ENCODE results near the gene ZDHHC20. TPM values are rescaled to one million over a fixed set of nuclear protein-coding genes. Genes with fewer than 3 reads are reported as not detected.

Gene ZDHHC20
- total RNA-seq, 2 experiments from 2014 or later: 65.7 to 68.0 TPM

- peaks cover 5% of the 10 kb centered on the region for H3K4me1 Mint-ChIP-seq
- CTCF ChIA-PET: interaction anchor here (1.3 kb wide), 1 partner anchor 14 kb away, joined by 3 read pairs; no protein-coding TSS in a partner anchor
- DNase-seq (no peak), ATAC-seq (no peak)
- no peak overlapping the region for H3K27ac Mint-ChIP-seq
- peaks cover 2% of the 10 kb centered on the region for H3K27me3 Mint-ChIP-seq
- no peaks in the 10 kb centered on the region for H3K36me3 Mint-ChIP-seq
- no peaks in the 10 kb centered on the region for H3K9me3 Mint-ChIP-seq (ENCODE audit: low read depth)
- no peak overlapping the region for H3K4me3 Mint-ChIP-seq
Observed at GRCh38 chr13:21463424-21463823, 4.3 kb upstream of the ZDHHC20 start.

- CTCF ChIA-PET: interaction anchor here (1.8 to 5.8 kb wide), 2 partner anchors 16 to 163 kb away, joined by 6 to 28 read pairs; no protein-coding TSS in a partner anchor
- H3K4me1 Mint-ChIP-seq: peaks cover 21% of the 10 kb centered on the region
- H3K36me3 Mint-ChIP-seq: peaks cover 4% of the 10 kb centered on the region
- ATAC-seq: no peak
- H3K4me3 Mint-ChIP-seq: no peak overlapping the region
- no peak for DNase-seq
- no peaks in the 10 kb centered on the region for H3K27me3 Mint-ChIP-seq
- no peaks in the 10 kb centered on the region for H3K9me3 Mint-ChIP-seq (ENCODE audit: low read depth)
- no peak overlapping the region for H3K27ac Mint-ChIP-seq
Observed at GRCh38 chr13:21461131-21461530, 2.0 kb upstream of the ZDHHC20 start.

GRCh38 chr13:21458451-21458812, 671 bp downstream of the ZDHHC20 start:
- Mint-ChIP-seq H3K27me3 (no peaks in the 10 kb centered on the region), H3K9me3 (ENCODE audit: low read depth) (peaks cover 7% of the 10 kb centered on the region), H3K4me3 (peak overlapping the region; percentile 89), H3K4me1 (peaks cover 35% of the 10 kb centered on the region), H3K36me3 (peaks cover 14% of the 10 kb centered on the region), H3K27ac (peak overlapping the region; percentile 90)
- CTCF ChIA-PET: interaction anchor here (1.2 to 5.8 kb wide), 6 partner anchors 18 to 348 kb away, joined by 3 to 28 read pairs (median 6); partner anchors contain the start of genes MRPL57 and SKA3
- ATAC-seq (peak; percentile 37), DNase-seq (peak; percentile 78)

DNA sequence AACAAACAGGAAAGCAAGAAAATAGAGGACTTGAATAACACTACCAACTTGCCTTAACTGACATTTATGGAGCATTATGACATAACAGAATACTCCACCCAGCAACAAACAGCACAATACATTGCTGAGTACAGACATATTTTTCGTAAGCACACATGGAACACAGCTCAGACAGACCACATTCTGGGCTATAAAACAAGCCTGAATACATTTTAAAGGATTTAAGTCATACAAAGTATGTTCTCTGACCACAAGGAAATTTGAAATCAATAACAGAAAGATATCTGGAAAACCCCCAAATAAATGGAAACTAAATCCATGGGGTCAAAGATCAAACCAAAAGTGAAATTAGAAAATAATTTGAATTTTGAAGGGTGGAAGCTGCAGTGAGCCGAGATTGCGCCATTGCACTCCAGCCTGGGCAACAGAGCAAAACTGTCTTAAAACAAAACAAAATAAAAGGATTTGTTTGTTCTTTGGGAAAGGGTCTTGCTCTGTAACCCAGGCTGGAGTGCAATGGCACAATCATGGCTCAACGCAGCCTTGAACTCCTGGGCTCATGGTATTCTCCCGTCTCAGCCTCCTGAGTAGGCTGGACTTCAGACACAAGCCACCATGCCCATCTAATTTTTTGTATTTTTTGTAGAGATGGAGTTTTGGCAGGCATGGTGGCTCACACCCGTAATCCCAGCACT, 5.6 kb downstream of the ZDHHC20 start:
- CTCF ChIA-PET: no interaction called here
- ATAC-seq (no peak), DNase-seq (no peak)
- H3K36me3 Mint-ChIP-seq: peaks cover 40% of the 10 kb centered on the region
- H3K4me1 Mint-ChIP-seq: peaks cover 35% of the 10 kb centered on the region
- peaks cover 11% of the 10 kb centered on the region for H3K9me3 Mint-ChIP-seq (ENCODE audit: low read depth)
- no peaks in the 10 kb centered on the region for H3K27me3 Mint-ChIP-seq
- H3K27ac Mint-ChIP-seq: no peak overlapping the region
- no peak overlapping the region for H3K4me3 Mint-ChIP-seq

DNA sequence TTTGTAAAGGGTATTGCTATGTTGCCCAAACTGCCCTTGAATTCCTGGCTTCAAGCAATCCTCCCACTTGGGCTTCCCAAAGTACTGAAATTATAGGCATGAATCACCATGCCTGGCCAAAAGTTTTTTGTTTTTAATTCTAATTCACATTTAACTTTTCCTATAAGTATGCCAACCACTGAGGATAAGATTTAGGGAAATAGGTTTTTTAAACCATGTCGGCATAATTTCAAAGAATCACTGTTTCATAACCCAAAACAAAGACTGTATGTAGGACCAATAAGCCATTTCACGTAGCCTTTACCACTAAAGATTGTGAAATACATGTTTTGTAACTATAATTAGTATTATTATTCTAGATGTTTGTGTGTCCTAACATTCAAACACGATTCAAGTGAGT, 8.2 kb downstream of the ZDHHC20 start:
- Mint-ChIP-seq H3K9me3 (ENCODE audit: low read depth) (peaks cover 11% of the 10 kb centered on the region), H3K27me3 (no peaks in the 10 kb centered on the region), H3K36me3 (peaks cover 46% of the 10 kb centered on the region), H3K4me3 (no peak overlapping the region), H3K4me1 (peaks cover 19% of the 10 kb centered on the region), H3K27ac (no peak overlapping the region)
- CTCF ChIA-PET: no interaction called here
- ATAC-seq: no peak
- no peak for DNase-seq

DNA sequence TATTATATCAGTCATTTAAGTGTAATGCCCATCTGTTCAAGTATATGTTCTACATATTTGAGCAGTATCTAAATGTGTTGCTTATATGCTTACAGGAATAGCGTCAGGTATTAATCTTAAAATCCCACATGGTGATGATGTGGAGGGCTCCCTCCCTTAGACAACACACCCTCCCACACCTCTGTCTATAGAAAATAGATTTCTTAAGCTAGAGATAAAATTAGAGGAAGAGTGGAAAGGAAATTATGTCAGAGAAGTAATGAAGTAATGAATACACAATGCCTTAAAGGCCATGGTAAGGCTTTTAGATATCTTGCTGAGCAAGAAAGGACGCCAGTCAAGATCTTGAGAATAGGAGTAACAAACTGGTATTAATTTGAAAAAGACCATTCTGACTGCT, 12.4 kb downstream of the ZDHHC20 start:
- H3K4me1 Mint-ChIP-seq: peaks cover 2% of the 10 kb centered on the region
- no peak overlapping the region for H3K4me3 Mint-ChIP-seq
- DNase-seq: no peak
- H3K27ac Mint-ChIP-seq: no peak overlapping the region
- peaks cover 2% of the 10 kb centered on the region for H3K9me3 Mint-ChIP-seq (ENCODE audit: low read depth)
- no peaks in the 10 kb centered on the region for H3K27me3 Mint-ChIP-seq
- CTCF ChIA-PET: no interaction called here
- H3K36me3 Mint-ChIP-seq: peaks cover 40% of the 10 kb centered on the region
- ATAC-seq: no peak

DNA sequence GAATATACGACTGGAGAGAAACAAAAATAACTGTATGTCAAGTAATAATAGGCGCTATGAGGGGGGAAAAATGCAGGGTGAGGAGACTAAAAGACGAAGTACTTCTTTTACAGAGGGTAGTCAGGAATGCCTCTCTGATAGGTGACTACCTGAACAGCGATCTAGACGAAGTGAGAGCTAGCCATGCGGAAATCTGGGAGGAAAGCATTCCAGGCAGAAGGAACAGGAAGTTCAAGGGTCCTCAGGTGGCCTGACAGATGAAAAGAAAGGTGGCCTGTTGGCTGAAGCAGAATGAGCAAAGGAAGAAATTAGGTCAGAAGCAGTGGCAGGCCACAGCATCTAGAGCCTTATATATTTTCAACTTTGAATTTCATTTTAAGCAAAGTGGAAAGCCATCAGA, 13.3 kb downstream of the ZDHHC20 start:
- Mint-ChIP-seq H3K4me1 (peaks cover 2% of the 10 kb centered on the region), H3K4me3 (no peak overlapping the region), H3K27ac (no peak overlapping the region), H3K9me3 (ENCODE audit: low read depth) (peaks cover 2% of the 10 kb centered on the region), H3K36me3 (peaks cover 39% of the 10 kb centered on the region), H3K27me3 (no peaks in the 10 kb centered on the region)
- CTCF ChIA-PET: interaction anchor here (1.2 kb wide), 1 partner anchor 32 kb away, joined by 3 read pairs; no protein-coding TSS in a partner anchor
- DNase-seq: no peak
- ATAC-seq: no peak

DNA sequence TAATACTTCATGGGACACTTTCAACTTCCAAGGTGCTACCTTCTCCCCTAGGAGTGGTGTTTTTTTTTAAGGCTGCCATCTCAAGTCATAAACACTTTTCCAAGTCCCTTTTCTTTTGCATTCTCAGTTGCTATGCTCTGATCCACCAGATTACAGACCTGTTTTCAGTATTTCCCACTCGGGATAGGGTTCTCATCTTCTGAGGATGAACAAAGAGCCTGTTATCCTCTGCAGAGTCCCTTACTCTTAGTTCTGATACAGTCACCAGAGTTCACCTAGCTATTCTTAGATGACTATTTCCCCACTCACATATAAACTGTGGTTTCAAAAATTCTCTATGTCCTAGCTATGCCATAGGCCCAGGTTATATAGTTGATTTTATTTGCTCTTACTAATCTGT, 15.9 kb downstream of the ZDHHC20 start:
- Mint-ChIP-seq H3K4me3 (no peak overlapping the region), H3K9me3 (ENCODE audit: low read depth) (peaks cover 5% of the 10 kb centered on the region), H3K27me3 (no peaks in the 10 kb centered on the region), H3K36me3 (peaks cover 42% of the 10 kb centered on the region), H3K27ac (no peak overlapping the region), H3K4me1 (peaks cover 4% of the 10 kb centered on the region)
- ATAC-seq: no peak
- DNase-seq: no peak
- CTCF ChIA-PET: interaction anchor here (0.8 kb wide), 1 partner anchor 34 kb away, joined by 3 read pairs; no protein-coding TSS in a partner anchor

GRCh38 chr13:21436582-21436981, 22.5 kb downstream of the ZDHHC20 start:
- peaks cover 32% of the 10 kb centered on the region for H3K4me1 Mint-ChIP-seq
- H3K36me3 Mint-ChIP-seq: peaks cover 44% of the 10 kb centered on the region
- H3K9me3 Mint-ChIP-seq (ENCODE audit: low read depth): peaks cover 20% of the 10 kb centered on the region
- DNase-seq: no peak
- CTCF ChIA-PET: no interaction called here
- H3K27me3 Mint-ChIP-seq: no peaks in the 10 kb centered on the region
- H3K27ac Mint-ChIP-seq: peak overlapping the region; percentile 25
- no peak overlapping the region for H3K4me3 Mint-ChIP-seq
- no peak for ATAC-seq

- H3K27ac Mint-ChIP-seq: peak overlapping the region; percentile 79
- CTCF ChIA-PET: interaction anchor here (1.6 kb wide), 1 partner anchor 23 kb away, joined by 3 read pairs; the partner anchor contains the start of gene ZDHHC20
Observed at GRCh38 chr13:21435687-21436151, 23.4 kb downstream of the ZDHHC20 start.

GRCh38 chr13:21435231-21435630, 23.9 kb downstream of the ZDHHC20 start:
- Mint-ChIP-seq H3K27ac (peak overlapping the region; percentile 79), H3K4me3 (peak overlapping the region; percentile 24), H3K36me3 (peaks cover 56% of the 10 kb centered on the region), H3K27me3 (no peaks in the 10 kb centered on the region), H3K4me1 (peaks cover 33% of the 10 kb centered on the region), H3K9me3 (ENCODE audit: low read depth) (peaks cover 20% of the 10 kb centered on the region)
- CTCF ChIA-PET: interaction anchor here (1.6 kb wide), 1 partner anchor 24 kb away, joined by 3 read pairs; the partner anchor contains the start of gene ZDHHC20
- ATAC-seq (no peak), DNase-seq (no peak)

More at GRCh38 chr13:21435687-21436151, 23.4 kb downstream of the ZDHHC20 start:
- peak overlapping the region; percentile 24 for H3K4me3 Mint-ChIP-seq
- H3K9me3 Mint-ChIP-seq (ENCODE audit: low read depth): peaks cover 20% of the 10 kb centered on the region
- DNase-seq (peak; percentile 82), ATAC-seq (peak; percentile 97)
- H3K36me3 Mint-ChIP-seq: peaks cover 52% of the 10 kb centered on the region
- peaks cover 33% of the 10 kb centered on the region for H3K4me1 Mint-ChIP-seq
- H3K27me3 Mint-ChIP-seq: no peaks in the 10 kb centered on the region

GRCh38 chr13:21434588-21434987, 24.5 kb downstream of the ZDHHC20 start:
- H3K36me3 Mint-ChIP-seq: peaks cover 60% of the 10 kb centered on the region
- no peaks in the 10 kb centered on the region for H3K27me3 Mint-ChIP-seq
- no peak overlapping the region for H3K4me3 Mint-ChIP-seq
- DNase-seq: no peak
- H3K4me1 Mint-ChIP-seq: peaks cover 33% of the 10 kb centered on the region
- H3K27ac Mint-ChIP-seq: no peak overlapping the region
- peaks cover 26% of the 10 kb centered on the region for H3K9me3 Mint-ChIP-seq (ENCODE audit: low read depth)
- ATAC-seq: no peak
- CTCF ChIA-PET: interaction anchor here (1.6 kb wide), 1 partner anchor 24 kb away, joined by 3 read pairs; the partner anchor contains the start of gene ZDHHC20

- Mint-ChIP-seq H3K4me1 (peaks cover 16% of the 10 kb centered on the region), H3K27me3 (no peaks in the 10 kb centered on the region)
- DNase-seq: no peak
Observed at GRCh38 chr13:21429211-21429610, 29.9 kb downstream of the ZDHHC20 start.

GRCh38 chr13:21427741-21428140, 31.4 kb downstream of the ZDHHC20 start:
- peaks cover 16% of the 10 kb centered on the region for H3K4me1 Mint-ChIP-seq
- CTCF ChIA-PET: no interaction called here
- no peak overlapping the region for H3K27ac Mint-ChIP-seq

More at GRCh38 chr13:21429211-21429610, 29.9 kb downstream of the ZDHHC20 start:
- ATAC-seq: no peak
- H3K36me3 Mint-ChIP-seq: peaks cover 42% of the 10 kb centered on the region
- no peak overlapping the region for H3K4me3 Mint-ChIP-seq
- peaks cover 21% of the 10 kb centered on the region for H3K9me3 Mint-ChIP-seq (ENCODE audit: low read depth)
- CTCF ChIA-PET: no interaction called here
- H3K27ac Mint-ChIP-seq: no peak overlapping the region

More at GRCh38 chr13:21427741-21428140, 31.4 kb downstream of the ZDHHC20 start:
- DNase-seq: no peak
- peaks cover 44% of the 10 kb centered on the region for H3K36me3 Mint-ChIP-seq
- no peak overlapping the region for H3K4me3 Mint-ChIP-seq
- peaks cover 15% of the 10 kb centered on the region for H3K9me3 Mint-ChIP-seq (ENCODE audit: low read depth)
- H3K27me3 Mint-ChIP-seq: no peaks in the 10 kb centered on the region
- no peak for ATAC-seq
